Kidney epithelial cell (primary cell): ENCODE measurements around the gene FAM120A. TPM values are rescaled to one million over a fixed set of nuclear protein-coding genes. Genes with fewer than 3 reads are reported as not detected.

ENCODE experiments used
- DNase-seq: peaks from one replicate; pipeline ENCODE4 v3.0.0-alpha.2; 2010; ENCODE audit warnings: low read depth
- H3K27me3 ChIP-seq: 2 replicates; pipeline ENCODE4 v1.6.0; 2011; ENCODE audit warnings: low read length; ENCODE audit not compliant: control insufficient read depth, insufficient read depth
- H3K36me3 ChIP-seq: 2 replicates; pipeline ENCODE4 v1.5.1; 2011; ENCODE audit warnings: low read length; ENCODE audit not compliant: control insufficient read depth, insufficient read depth
- H3K4me3 ChIP-seq: 2 replicates; pipeline ENCODE4 v1.5.1; 2011; ENCODE audit warnings: low read depth, mild to moderate bottlenecking, control low read depth, low read length
- total RNA-seq: library from RNA; depleted of rRNA; stranded (reverse); fragments of >200 nt; gene quantifications from 2 replicates; pipeline ENCODE4 v1.2.3, GENCODE V29; 2015
- TF ChIP-seq, protein P1 (sequence below): IDR thresholded peaks from 2 replicates; pipeline ENCODE4 v1.5.1; 2011; ENCODE audit warnings: mild to moderate bottlenecking, moderate library complexity, low read length, control low read depth, inconsistent platforms; ENCODE audit not compliant: insufficient read depth, poor library complexity, severe bottlenecking

The FAM120A gene
- total RNA-seq, 1 donor from 2014 or later, result 59.0 TPM

DNA sequence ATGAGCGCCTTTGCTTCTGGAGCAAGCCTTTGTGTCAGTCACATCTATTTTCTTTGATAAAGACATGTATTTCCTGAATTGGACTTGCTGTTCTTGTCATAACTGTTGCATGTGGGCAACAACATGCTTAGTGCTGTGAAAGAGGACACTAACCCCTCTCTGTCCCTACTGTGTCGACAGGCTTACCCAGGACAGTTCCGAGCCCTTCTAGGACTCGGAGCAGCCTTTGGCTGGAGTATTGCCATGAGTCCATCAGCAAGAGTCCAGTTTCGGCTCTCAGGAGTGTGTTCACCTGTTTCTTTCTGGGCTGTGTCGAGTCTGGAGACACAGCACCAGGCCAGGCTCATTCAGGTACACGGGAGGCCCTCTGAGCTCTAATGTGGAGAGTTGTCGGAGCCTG lies 88.8 kb downstream of the FAM120A start:
- TF ChIP-seq, protein P1, sequence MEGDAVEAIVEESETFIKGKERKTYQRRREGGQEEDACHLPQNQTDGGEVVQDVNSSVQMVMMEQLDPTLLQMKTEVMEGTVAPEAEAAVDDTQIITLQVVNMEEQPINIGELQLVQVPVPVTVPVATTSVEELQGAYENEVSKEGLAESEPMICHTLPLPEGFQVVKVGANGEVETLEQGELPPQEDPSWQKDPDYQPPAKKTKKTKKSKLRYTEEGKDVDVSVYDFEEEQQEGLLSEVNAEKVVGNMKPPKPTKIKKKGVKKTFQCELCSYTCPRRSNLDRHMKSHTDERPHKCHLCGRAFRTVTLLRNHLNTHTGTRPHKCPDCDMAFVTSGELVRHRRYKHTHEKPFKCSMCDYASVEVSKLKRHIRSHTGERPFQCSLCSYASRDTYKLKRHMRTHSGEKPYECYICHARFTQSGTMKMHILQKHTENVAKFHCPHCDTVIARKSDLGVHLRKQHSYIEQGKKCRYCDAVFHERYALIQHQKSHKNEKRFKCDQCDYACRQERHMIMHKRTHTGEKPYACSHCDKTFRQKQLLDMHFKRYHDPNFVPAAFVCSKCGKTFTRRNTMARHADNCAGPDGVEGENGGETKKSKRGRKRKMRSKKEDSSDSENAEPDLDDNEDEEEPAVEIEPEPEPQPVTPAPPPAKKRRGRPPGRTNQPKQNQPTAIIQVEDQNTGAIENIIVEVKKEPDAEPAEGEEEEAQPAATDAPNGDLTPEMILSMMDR, result no peak
- no peak overlapping the region for H3K4me3 ChIP-seq
- no peaks in the 10 kb centered on the region for H3K27me3 ChIP-seq
- DNase-seq, result no peak
- peaks cover 8% of the 10 kb centered on the region for H3K36me3 ChIP-seq

DNA sequence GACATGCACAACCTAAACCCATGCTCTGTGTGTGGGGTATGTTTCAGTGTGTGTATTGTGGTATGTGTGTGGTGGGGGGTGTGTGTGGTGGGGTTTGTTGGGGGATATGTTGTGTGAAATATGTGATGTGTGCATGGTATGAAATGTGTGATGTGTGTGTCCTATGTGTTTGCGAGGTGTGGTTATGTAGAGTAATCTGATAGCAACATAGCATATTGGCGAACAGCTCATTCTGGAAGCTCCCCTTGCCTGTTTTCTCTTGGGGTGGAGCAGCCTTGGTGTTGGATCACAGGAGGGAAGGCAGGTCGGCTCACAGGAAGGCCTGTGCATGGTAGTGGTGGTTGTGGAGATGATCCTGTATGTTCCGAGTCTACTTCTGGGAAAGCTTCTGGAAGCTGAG lies 89.5 kb downstream of the FAM120A start:
- Histone ChIP-seq H3K27me3 (no peaks in the 10 kb centered on the region), H3K4me3 (no peak overlapping the region), H3K36me3 (peaks cover 8% of the 10 kb centered on the region)
- TF ChIP-seq, protein P1, result no peak
- DNase-seq, result no peak

DNA sequence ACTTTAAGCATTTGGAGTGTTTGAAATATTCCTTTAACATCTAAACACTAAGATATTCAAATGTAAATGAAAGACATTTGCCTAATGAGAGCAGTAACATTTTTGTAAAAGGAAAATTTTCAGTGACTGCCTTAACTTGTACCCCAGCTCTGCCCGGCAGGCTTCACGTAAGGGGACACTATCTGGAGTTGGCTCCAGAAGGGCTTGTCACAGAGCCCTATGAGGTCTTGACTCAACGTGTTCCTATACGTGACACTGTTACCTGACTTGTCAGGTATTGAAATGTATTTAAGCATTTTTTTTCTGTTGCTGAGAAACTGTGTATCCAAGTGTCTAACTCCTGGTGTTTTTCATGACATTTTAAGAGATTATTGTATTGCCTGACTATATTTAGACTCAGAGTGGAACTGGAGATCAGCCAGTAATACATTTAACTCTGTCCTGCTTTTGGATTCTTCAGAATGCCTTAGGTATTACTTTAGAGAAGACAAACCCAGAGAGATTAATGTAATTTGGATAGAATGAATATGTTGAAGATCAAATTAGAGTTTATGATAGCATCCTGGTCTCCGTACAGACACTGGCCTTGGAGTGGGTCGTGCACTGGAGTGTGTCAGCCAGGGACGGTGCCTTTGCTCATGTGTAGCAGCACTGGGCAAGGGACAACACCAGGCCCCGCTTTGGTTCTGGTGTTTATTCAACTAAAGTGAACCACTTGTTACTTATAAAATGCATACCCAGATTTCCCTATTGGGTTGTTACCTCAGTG lies 90.3 kb downstream of the FAM120A start:
- TF ChIP-seq, protein P1, result no peak
- H3K27me3 ChIP-seq, result no peaks in the 10 kb centered on the region
- H3K4me3 ChIP-seq, result no peak overlapping the region
- peaks cover 10% of the 10 kb centered on the region for H3K36me3 ChIP-seq
- no peak for DNase-seq

DNA sequence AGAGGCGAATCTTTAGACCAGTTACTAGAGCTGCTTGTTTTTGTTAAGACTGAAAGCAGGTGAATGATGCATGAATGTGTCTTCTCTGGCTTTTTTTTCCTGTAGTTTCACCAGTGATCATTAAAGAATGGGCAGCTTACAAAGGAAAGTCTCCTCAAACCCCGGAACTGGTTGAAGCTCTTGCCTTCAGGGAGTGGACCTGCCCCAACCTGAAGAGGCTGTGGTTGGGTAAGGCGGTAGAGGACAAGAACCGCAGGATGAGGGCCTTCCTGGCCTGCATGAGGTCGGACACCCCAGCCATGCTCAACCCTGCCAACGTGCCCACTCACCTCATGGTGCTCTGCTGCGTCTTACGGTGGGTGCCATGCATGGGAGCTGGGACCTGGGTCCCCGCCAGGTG lies 91.6 kb downstream of the FAM120A start:
- DNase-seq, result no peak
- no peaks in the 10 kb centered on the region for H3K27me3 ChIP-seq
- H3K36me3 ChIP-seq, result peaks cover 10% of the 10 kb centered on the region
- TF ChIP-seq, protein P1, result no peak
- no peak overlapping the region for H3K4me3 ChIP-seq

DNA sequence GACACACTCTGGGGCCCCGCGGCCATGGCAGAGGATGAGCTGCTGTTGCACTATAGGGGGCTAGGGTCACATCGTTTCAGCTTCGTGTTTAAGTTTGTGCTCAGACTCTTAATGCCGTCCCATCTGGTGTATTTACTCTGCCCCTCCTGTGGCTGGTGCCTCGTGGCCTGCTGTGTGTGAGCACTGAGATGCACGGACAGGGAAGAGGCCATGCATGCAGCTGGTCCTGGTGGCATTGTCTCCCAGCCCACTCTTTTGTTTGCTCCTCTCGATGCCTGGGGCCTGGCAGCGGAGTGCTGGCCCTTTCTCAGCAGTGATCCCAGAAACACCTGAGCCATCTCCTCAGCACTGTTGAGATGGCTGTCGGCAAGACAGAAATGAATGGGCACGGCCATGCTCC lies 94.9 kb downstream of the FAM120A start:
- Histone ChIP-seq H3K4me3 (no peak overlapping the region), H3K27me3 (no peaks in the 10 kb centered on the region), H3K36me3 (peaks cover 6% of the 10 kb centered on the region)
- DNase-seq, result no peak
- TF ChIP-seq, protein P1, result no peak

DNA sequence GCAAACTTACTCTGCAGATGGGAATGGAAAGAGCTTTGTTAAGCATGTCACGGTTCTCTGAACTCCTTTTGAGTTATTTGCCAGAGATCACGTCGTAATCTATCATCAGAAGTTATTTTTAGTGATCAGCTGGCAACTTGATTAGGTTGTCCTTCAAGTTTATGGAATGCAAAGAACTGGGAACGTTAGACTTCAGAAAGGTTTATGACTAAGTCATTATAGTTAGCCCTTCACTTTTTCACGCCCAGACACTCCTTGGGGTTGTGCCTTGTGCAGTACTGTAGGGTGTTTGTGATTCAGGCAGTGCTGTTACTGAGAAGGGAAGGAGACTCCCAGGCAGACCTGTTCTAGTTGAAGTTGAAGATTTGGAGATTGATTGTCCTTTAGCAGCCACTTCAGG lies 98.1 kb downstream of the FAM120A start:
- no peak for DNase-seq
- H3K4me3 ChIP-seq, result no peak overlapping the region
- H3K36me3 ChIP-seq, result peaks cover 4% of the 10 kb centered on the region
- H3K27me3 ChIP-seq, result no peaks in the 10 kb centered on the region
- TF ChIP-seq, protein P1, result no peak
